Non-pigmented ciliary epithelial cell (primary cell): ENCODE measurements around the gene GNA12.

ENCODE experiments used
- DNase-seq: peaks from one replicate; pipeline ENCODE4 v3.0.0-alpha.2; 2010; ENCODE audit warnings: low read depth

GNA12 gene

DNA sequence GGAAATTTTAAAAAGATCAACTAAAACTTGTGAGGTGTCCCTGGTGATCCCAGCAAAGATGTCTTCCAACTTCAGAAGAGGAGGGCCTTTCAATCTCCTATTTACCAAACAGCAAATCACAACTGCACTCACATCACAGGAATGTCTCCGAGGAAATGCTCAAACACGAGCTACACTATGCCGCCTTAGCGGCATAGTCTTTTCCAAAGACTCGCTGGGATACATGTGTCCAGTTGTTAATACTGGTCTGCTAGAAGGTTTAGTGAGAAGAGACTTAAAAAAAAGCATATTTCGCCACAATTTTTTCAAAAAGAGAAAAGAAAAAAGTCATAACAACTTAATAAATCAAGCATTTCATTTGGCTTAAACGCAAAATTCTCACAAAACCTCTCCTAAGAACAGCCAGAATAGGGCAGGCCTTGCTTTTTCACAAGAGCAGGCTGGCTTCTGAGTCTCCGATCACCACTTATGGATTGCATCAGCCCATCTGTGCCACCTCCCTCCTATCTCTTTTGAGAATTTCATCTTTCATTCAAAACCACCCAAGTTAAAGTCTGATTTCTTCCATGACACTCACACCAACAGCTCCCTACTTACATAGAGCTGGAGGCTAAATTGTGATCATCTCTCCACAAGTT lies 66.1 kb downstream of the GNA12 start:
- no peak for DNase-seq

DNA sequence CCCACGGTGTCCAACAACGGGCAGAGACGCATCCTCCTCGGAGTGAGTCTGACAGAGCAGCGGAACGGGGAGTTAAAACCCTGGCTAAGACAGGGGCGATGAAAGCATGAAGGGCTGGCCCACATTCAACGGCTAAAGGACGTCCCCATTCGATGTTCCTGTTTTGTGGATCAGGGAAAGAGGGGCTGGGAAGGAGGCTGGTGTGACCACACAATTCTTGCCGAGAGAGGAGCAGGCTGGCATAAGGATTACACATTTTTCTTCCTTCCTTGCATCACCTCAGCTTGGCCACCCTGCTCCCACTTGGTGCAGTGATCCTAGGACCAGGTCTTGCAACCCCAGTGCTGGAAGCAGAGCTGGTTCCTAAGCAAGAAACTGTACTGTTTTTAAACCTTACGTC lies 67.7 kb downstream of the GNA12 start:
- DNase-seq, result no peak

DNA sequence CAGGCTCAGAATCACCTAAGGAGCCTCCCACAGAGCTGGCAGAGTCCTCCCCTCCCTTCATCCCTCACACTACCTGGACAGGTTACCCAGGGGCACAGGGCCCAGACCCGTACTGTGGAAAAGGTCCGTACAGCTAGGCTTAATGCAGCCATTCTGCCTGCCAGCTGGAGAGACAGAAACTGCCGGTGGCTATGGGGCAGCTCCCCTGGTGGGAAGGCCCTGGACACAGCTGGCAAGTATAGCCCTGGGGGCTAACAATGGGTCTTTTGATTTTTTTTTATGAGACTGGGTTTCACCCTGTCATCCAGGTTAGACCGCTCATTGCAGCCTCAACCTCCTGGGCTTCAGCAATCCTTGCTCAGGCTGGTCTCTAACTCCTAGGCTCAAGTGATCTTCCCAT lies 68.3 kb downstream of the GNA12 start:
- DNase-seq, result no peak

DNA sequence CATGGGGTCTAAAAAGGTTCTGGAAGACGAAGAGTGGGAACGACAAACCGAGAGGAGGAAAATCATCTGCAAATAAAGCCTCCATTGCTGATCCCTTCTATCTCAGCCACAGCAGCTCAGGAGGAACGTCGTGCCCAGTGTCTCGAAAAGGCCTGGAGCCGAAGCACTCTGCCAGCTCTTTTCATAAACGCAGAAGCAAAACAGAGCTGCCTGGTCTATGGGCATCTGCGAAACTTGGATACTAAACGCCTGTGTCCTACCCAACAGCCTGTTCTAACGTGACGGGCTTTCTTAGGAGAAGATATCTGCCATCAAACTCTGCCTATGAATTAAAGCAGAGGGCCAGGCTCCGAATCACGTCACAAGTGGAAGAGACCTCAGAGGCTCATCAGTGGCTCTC lies 68.7 kb downstream of the GNA12 start:
- no peak for DNase-seq

DNA sequence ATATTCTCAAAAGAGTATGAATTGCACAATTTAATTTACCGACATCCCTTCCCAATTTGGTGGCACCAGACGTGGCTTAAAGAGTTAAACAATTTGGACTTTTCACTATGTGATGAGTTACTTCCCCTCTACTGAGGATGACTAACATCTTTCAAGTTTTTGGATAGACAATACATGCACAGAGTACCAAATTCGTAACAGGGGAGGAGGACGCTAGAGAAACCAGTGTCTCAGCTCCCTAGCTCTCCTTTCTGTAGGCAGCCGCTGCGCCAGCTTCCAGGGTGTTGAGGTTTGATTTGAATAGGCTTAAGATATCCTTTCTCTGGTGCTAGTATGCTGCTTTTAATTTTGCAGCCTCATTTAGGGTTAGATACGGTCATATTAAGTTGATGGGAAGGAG lies 69.2 kb downstream of the GNA12 start:
- no peak for DNase-seq

DNA sequence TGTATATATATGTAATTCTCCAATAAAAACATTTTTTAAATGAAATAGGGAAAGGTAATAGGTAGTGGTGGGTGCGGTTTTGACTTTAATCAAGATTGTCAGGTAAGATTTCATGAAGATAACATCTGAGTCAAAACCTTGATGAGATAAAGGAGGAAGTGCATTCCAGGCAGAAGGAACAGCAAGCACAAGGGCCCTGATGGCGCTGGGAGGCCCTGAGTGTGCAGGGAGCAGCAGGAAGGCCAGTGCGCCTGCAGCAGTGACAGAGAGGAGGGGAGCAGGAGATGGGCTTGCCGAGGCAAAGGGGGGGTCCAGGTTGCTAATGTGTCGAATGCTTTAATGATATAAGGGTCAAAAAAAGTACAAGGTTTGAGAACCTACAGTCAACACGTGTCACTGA lies 69.8 kb downstream of the GNA12 start:
- no peak for DNase-seq

DNA sequence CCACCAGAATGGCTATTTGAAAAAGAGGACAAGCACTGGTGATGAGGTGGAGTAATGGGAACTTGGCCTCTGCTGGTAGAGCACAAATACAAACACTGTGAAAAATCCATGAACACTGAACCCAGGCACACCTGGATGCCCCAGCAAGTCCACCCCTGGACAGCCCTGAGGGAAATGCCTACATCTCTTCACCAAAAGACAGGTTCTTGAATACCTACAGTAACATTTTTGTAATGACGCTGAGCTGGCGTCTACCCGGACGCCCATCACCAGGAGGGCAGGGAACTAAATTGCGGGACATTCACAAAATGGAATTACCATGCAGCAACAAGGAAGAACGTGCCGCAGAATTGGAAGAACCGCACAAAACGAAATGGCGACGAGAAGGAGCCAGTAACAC lies 70.5 kb downstream of the GNA12 start:
- DNase-seq, result no peak

DNA sequence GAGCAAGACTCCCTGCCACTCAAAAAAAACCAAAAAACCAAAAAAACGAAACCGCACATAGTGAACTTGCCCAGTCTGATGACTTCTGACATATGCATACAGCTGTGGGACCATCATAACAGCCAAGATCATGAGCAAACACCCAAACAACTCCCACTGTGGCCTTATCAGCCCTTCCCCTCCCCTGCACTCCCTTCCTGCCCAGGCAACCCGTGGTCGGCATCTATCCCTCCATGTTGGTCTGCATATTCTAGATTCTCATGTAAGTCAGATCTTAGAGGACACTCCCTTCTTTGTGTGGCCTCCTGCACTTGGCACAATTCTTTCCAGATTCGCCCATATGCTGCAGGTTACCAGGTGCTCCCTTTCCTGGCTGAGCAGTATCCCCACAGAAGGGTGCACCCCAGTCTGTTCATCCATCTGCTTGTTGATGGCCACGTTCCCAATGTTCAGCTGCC lies 72.8 kb downstream of the GNA12 start:
- no peak for DNase-seq

DNA sequence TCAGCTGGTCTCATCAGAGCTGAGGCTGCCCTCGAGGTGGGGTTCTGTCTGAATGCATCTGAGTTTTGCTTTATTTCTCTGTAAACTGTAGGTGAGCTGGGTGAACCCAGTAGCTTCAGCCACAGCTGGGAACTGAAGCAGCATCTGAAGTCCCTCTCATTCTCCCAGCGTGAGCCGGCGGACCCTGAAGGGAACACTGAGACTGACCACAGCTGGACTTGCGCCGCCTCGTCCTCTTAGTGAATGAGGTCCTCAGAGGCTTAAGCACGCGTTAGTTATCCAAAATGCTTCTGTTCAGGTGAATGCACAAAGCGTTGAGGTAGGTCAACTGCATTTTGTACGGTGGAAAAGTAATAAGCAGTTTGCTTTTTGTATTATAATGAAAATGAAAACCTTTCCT lies 79.5 kb downstream of the GNA12 start:
- no peak for DNase-seq

DNA sequence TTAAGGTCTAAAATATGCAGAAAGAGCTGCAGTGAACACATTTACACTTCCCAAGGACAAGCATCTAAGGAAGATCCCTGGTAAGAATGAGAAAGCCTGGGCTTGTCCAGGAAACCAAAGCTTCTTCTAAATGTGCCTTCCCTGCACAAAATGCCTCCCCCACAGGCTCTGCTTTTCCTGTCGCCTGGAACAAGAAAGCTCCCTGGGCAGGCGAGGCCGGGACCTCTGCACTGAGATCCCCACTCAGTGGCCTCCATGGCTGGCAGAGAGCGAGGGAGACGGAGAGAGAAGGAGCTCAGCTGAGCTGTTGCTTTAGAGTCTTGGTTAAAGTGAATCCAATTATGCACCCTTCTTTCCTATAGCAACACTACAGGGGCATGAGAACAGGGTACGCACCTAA lies 80.5 kb downstream of the GNA12 start:
- DNase-seq, result no peak

DNA sequence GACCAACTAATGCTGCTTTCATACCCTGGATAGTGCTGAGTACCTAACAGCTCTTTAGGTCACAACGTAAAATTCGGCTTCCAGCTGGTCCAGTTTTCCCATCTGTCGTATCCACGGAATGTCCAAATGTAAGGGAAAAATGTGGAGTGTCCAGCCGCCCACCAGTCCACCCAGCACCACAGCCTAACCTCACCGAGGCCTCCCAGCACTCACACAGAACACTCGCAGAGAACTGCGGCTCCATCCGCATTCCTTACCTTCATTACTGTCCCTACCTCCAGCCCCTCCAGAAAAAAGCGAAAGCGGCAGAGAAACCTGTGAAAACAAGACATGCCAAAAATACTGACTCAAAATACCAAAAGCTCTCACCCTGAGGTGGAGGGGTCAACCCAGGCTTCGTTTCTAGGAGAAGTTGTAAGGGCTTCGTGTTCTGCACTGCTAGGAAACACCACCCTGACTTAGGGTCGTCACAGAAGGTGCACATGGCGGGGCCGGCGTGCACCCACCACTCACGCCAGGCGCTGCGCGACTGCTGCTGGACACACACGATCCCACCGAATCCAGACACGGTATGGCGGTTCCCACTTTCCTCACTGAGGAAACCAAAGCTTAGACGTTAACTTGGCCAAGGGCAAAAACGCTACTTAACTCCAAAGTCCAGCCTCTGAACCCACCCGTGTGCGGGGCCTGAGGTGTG lies 82.2 kb downstream of the GNA12 start:
- DNase-seq, result no peak

DNA sequence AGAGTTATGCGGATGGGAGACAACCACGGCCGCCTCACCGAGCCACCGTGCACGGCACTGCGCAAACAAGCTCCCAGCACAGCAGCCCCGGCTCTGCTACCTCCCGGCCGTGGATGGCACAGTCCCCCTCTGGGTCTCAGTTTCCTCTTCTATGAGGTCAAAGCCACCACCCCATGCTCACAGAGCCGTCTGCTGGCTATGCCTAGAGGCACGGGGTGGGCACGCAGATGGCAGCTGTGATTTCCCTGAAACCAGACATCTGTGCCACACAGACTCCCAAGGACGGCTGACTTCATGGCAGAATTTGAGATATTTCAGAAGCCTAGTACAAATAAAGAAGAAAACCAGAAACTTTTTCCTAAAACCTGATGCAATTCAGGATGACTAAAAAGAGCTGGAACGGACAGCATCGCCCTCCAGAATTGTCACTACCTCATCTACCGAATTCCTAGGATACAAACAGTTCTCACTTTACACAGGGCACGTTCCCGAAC lies 82.9 kb downstream of the GNA12 start:
- DNase-seq, result no peak

DNA sequence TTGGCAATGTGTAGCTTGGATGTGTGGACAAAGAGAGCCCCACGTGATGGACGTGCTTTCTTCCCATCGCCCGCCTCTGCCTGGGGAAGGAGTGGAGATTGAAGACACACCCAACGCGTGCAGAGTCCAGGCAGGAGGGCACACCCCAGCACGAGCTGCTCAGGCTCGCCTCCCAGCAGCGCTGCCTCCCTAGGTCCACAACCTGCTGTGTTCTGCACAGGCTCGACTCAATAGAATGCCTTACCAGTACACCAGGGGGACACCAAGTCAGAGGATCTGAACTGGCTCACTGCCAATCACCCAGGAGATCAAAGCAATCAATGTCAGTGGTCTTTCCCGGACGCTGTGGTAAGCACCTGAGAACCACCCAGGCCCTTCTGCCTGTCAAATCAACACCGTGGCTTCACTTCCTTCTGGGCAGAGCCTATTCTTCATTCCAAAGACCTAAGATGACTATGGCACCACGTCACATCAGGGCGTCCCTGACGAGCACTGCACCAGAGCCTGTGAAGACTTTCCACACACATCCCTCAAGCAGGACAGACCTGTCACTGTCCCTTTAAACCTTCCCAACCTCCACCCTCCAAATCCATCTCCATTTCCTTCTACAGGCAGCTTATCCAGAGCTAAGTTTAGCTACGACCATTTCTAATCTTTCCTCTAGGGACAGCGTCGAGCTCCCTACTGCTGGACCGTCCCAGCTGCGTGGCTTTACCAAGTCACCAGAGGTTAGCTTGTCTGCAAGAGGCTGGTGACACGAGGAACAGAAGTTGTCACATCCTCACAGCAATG lies 83.8 kb downstream of the GNA12 start:
- no peak for DNase-seq

DNA sequence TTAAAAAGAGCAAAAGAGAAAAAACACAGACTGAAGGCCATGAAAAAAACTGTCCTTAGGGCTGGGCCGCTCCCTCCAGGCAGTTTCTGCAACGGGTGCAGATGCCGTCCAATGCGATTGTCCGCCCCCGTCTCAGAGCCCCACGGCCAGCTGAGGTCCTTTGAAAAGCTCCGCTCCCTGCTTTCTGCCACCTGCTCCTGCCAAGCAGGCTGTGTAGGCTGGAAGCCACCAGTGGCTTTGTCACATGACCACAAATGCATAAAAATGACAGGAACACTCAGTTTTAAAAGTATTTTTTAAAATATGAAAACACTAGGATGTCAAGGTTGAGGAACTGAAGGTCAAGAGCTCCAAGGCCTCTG lies 84.4 kb downstream of the GNA12 start:
- DNase-seq, result no peak

DNA sequence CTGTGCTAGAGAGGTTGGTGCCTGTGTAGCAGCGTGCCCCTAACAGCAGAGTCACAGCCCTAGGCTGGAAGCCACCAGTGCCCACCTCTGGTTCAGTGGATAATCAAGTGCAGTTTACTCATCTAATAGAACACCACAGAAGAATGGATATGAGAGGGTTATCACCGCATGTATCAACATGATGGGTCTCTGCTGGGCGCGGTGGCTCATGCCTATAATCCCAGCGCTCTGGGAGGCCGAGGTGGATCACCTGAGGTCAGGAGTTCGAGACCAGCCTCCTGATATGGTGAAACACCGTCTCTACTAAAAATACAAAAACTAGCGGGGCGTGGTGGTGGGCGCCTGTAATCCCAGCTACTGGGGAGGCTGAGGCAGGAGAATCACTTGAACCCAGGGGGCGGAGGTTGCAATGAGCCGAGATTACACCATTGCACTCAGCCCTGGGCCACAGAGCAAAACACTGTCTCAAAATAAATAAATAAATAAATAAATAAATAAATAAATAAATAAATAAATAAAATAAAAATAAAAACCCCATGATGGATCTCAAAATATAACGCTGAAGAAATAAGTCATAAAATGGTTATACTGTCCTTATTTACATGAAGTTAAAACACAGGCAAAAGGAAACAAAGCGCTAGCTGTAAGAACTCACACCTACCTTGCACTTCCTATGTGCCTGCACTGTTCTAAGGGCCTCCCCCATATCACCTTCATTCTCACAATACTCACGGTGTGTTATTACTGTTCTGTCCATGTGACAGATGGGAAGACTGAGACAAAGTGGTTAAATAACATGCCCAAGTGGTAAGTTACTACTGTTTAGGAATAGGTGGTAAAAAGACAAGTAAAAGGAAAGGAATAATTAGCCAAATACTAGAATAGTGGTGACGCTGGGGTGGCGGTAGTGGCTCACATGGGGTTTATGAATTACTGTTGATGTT lies 85.2 kb downstream of the GNA12 start:
- DNase-seq, result no peak

DNA sequence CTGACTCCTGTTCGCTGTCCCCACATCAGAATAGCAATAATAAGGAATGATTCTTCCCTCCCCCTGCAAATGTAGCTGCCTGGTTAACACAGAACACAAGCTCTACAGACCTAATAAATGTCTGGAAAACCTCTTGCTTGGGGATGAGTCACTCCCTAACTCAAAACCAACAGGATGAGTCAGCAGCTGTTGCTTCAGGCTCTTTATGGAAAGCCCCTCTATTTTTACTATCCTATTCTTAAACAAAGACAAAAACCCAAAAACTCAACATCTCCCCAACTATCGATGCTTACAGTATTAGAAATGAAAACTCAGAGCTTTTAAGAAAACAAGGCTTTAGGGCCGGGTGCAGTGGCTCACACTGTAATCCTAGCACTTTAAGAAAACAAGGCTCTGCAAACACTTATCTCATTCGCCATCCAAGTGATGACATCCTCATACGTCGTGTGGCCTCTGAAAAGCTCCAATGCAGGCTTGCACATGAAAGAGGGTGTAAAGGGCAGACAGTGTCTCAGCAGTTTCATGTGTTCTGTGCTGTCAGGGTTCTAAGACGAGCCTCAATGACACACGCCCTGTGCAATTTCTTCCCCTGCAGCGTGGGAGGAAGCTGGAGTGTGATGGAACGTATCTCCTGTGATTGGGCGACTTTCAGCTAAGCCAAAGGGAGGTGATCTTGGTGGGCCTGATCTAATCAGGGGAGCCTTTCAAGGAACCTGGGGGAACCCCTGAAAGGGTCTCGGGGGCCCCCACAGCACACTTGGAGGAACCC lies 86.0 kb downstream of the GNA12 start:
- DNase-seq, result peak; percentile 97

DNA sequence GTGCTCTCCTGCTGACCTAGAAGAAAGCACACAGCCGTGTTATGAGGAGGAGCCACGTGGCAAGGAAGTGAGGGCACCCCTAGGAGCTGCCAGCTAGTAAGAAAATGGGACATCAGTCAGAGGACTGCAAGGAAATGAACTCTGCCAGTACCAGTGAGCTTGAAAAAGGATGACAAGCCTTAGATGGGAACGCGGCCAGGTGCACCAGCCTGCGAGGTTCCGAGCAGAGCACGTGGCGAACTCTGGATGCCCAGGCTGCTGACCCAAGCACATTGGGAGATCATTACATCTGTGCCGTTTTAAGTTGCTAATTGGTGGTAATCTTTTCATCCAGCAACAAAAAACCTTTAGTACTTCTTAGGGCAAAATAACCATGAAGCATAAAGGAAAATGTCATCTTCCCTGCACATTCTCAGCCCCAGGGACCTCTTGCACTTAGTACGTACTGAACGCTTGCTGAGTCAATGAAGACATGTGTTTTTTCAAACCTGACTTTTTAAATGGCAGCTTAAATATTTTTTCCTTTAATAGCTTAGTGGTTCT lies 86.7 kb downstream of the GNA12 start:
- no peak for DNase-seq

DNA sequence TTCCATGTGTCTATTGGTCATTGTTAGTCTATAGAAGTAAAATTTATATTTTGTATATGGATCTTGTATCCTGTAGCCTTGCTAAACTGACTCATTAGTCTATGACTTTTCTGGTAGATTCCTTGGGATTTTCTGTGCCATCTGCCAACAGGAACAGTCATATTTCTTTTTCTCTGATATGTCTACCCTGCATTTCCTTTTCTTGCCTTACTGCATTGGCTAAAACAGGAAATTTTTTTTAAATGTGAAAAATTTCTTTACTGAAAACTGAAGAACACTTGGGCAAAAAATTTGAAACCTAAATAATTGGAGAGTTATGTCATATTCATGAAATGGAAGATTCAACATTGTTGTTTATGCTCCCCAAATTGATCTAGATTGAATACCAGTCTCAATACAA lies 88.6 kb downstream of the GNA12 start:
- no peak for DNase-seq

DNA sequence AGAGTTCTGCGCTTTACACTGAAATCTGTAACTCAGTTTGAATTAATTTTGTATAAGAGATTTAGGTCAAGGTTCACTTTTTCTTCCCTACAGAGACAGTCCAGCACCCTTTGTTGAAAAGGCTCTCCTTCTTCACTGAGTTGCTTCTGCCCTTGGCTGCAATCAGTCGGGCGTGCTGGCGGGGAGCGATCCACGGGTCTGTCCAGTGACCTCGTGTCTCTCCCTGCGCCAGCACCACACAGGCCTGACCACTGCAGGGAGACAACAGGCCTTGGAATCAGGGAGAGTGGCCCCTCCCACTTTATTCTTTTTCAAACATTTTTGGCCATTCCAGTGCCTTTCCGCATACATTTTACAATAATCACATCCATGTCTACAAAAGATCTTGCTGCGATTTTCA lies 89.2 kb downstream of the GNA12 start:
- DNase-seq, result no peak

DNA sequence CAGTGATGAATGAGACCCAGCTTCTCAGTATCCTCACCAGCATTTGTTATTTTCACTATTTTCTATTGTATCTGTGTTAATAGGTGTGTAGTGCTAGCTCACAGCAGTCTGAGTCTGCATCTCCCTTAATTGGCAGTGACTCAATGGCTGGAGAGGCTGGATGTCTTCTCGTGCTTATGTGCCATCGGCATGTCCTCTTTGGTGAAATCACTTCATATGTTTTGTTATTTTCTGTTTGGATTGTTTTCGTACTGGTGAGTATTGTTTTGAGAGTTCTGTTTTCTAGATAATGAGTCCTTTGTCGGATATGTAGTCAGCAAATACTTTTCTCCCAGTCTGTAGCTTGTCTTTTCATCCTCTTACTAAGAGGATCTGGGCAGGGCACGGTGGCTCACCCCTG lies 90.0 kb downstream of the GNA12 start:
- DNase-seq, result no peak

DNA sequence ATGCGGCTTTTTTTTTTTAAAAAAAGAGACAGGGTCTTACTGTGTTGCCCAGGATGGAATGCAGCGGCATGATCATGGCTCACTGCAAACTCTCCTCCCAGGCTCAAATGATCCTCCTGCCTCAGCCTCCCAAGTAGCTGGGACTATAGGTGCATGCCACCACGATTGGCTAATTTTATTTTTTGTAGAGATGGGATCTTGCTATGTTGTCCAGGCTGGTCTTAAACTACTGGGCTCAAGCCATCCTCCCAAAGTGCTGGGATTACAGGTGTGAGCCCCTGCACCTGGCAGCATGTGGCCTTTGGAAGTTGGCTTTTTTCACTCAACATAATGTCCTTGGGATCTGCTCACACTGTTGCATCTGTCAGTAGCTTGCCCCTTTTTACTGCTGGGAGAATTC lies 91.0 kb downstream of the GNA12 start:
- DNase-seq, result no peak
